22Rv1 (cell line): ENCODE results near the gene C3orf20.

Source experiments
- CTCF ChIP-seq: fragments of 450-650 bp; IDR thresholded peaks from 2 replicates; pipeline ENCODE4 v1.5.1; 2017; ENCODE audit warnings: mild to moderate bottlenecking
- ZFX ChIP-seq: fragments of 450-650 bp; IDR thresholded peaks from 2 replicates; pipeline ENCODE4 v1.6.1; 2017; ENCODE audit warnings: antibody characterized with exemption, borderline replicate concordance

GRCh38 chr3:14657579-14657978 lies 17.4 kb upstream of the C3orf20 start:
- TF ChIP-seq CTCF (no peak), ZFX (no peak)
